SK-N-SH treated with all-trans-retinoic acid at 6 μM for 48 hours (cell line): Measurements from ENCODE around the gene EPB41L2.

Source experiments
- CREB5 ChIP-seq: fragments of 250-450 bp; sonication (Bioruptor Pico); IDR thresholded peaks from 2 replicates; pipeline ENCODE4 v1.5.1; 2020; ENCODE audit warnings: low read depth, mild to moderate bottlenecking, moderate library complexity
- OSR1 ChIP-seq: fragments of 250-450 bp; sonication (Bioruptor Pico); IDR thresholded peaks from 2 replicates; pipeline ENCODE4 v1.8.0; 2022; ENCODE audit warnings: moderate library complexity, mild to moderate bottlenecking, inconsistent platforms
- PATZ1 ChIP-seq: fragments of 250-450 bp; sonication (Bioruptor Pico); IDR thresholded peaks from 2 replicates; pipeline ENCODE4 v1.8.0; 2020; ENCODE audit warnings: mild to moderate bottlenecking, moderate library complexity, borderline replicate concordance
- POU6F1 ChIP-seq: fragments of 250-450 bp; sonication (Bioruptor Pico); IDR thresholded peaks from 2 replicates; pipeline ENCODE4 v1.8.0; 2021; ENCODE audit warnings: low read depth, mild to moderate bottlenecking, moderate library complexity, borderline replicate concordance
- SNAI2 ChIP-seq: fragments of 250-450 bp; sonication (Bioruptor Pico); IDR thresholded peaks from 2 replicates; pipeline ENCODE4 v1.5.0; 2020; ENCODE audit warnings: mild to moderate bottlenecking, moderate library complexity
- TSHZ2 ChIP-seq: fragments of 250-450 bp; sonication (Bioruptor Pico); IDR thresholded peaks from 2 replicates; pipeline ENCODE4 v1.5.0; 2020; ENCODE audit warnings: mild to moderate bottlenecking, moderate library complexity
- ZFP3 ChIP-seq: fragments of 250-450 bp; sonication (Bioruptor Pico); IDR thresholded peaks from 2 replicates; pipeline ENCODE4 v1.5.0; 2020; ENCODE audit warnings: mild to moderate bottlenecking, moderate library complexity
- ZFP30 ChIP-seq: fragments of 450-650 bp; formaldehyde crosslinking; IDR thresholded peaks from 2 replicates; pipeline ENCODE4 v1.5.0; 2022; ENCODE audit warnings: mild to moderate bottlenecking, moderate library complexity
- ZNF70 ChIP-seq: fragments of 450-650 bp; formaldehyde crosslinking; IDR thresholded peaks from 2 replicates; pipeline ENCODE4 v1.5.0; 2020; ENCODE audit warnings: mild to moderate bottlenecking, moderate library complexity
- ZNF8 ChIP-seq: fragments of 450-650 bp; formaldehyde crosslinking; IDR thresholded peaks from 2 replicates; pipeline ENCODE4 v1.5.0; 2020; ENCODE audit warnings: mild to moderate bottlenecking, moderate library complexity

GRCh38 chr6:131084982-131085381 lies 21.9 kb upstream of the EPB41L2 start:
- TF ChIP-seq OSR1 (no peak), PATZ1 (CRISPR knock-in tag) (no peak), POU6F1 (CRISPR knock-in tag) (no peak), CREB5 (CRISPR knock-in tag) (no peak), ZNF8 (no peak), ZNF70 (CRISPR knock-in tag) (no peak), ZFP3 (CRISPR knock-in tag) (no peak), ZFP30 (no peak), SNAI2 (no peak), TSHZ2 (CRISPR knock-in tag) (no peak)
